ENCODE results near the gene VTN. TPM values are rescaled to one million over a fixed set of nuclear protein-coding genes. Genes with fewer than 3 reads are reported as not detected.
A peak's percentile ranks its signal among the peaks of the same experiment; 100 is the strongest.

The VTN gene
- total RNA-seq, 3 donors from 2014 or later = 0.60 to 1.1 (median 0.94) TPM

DNA sequence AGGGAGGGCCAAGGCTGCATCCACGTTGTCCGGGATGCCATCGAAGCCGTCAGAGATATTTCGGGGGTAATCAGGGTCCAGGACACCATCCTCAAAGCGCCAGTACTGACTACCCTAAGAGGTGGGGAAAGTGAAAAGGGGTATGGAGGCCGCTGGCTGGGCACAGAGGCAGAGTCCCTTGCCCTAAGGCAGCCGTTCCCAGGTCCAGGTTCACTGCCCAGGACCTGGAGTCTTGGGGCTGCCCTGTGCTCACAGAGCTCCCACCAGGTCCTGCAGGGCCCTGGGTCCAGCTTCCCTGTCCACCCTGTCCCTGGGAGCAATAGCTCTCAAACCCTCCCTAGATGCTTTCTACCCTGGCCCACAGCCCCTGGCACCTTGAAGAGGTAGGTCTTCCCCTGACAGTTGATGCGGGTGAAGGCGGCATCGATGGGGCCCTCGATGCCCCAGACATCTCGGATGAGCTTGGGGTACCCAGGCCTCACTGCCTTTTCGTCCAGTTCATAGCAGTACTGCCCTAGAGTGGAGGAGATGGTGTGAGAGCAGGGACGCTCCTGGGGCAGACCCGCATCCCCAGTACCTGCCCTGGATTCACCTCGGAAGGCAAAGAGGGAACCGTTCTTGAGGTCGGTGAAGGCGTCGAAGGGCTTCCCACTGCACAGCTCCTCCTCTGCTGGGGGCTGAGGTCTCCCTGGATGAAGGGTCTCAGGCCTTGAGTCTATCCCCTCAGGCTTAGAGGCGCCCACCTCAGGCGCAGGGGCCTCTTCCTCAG lies 1.0 kb downstream of the VTN start:
- no peaks in the 10 kb centered on the region for H3K36me3 Mint-ChIP-seq (ENCODE audit: insufficient read depth)
- H3K27me3 Mint-ChIP-seq (ENCODE audit: low read depth) = no peaks in the 10 kb centered on the region
- no peak for DNase-seq
- peaks cover 16% of the 10 kb centered on the region for H3K4me1 Mint-ChIP-seq (ENCODE audit: low read depth)
- no peak for ATAC-seq
- H3K4me3 Mint-ChIP-seq = no peak overlapping the region
- no peaks in the 10 kb centered on the region for H3K9me3 Mint-ChIP-seq

DNA sequence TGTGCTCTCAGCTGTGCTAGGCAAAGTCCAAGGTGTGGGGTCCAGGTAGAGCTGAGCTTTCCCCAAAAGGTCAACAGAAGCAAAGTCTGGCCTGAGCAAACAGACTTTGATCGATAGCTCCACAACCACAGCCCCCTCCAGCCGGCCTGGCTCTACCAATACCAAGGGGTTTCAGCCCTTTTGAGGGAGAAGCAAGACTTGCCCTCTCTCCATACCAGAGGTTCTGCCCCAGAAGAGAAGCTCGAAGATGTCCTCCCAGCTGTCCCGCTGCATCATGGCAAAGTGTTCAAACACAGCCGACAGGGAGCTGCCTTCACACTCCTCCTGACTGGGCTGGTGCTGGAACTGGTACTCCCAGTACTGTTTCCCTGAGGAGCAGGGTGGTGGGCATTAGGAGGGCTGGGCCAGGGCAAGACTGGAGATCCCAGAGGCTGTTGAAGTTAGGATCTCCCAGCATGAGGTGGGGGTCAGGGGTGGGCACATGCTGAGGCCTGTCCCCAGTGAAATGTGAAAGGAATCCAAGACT lies 1.7 kb downstream of the VTN start:
- DNase-seq (no peak), ATAC-seq (no peak)
- Mint-ChIP-seq H3K36me3 (ENCODE audit: insufficient read depth) (no peaks in the 10 kb centered on the region), H3K4me3 (no peak overlapping the region), H3K9me3 (no peaks in the 10 kb centered on the region), H3K27me3 (ENCODE audit: low read depth) (no peaks in the 10 kb centered on the region), H3K4me1 (ENCODE audit: low read depth) (peaks cover 13% of the 10 kb centered on the region)

DNA sequence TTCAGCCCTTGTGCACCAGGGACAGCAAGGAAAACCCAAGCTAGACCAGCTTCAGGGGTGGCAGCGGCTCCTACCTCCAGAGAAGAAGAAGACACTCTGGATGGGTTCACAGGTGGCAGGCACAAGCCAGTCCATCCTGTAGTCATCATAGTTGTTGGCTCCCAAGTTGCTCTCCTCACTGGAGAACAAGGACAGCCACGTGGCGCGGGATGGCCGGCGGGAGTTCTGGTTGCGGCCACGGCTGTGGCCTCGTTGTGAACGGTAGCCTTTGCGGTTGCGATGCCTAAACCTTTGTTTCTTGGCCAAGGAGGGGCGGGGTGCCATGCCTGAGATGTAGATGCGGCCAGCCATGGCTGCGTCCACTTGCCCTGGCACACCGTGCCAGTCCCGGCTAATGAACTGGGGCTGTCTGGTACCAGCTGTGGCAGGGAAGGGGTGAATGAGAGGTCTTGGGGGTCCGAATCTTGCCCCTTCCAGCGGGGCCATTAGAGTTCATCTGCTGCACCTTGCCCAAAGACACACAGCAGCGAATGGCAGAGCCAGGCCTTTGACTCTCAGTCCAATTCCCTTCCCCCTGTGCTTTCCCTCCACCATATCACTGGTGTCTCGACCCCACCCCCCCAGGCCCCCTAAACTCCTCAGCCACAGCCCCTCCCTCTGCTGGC lies 2.3 kb downstream of the VTN start:
- no peaks in the 10 kb centered on the region for H3K36me3 Mint-ChIP-seq (ENCODE audit: insufficient read depth)
- H3K9me3 Mint-ChIP-seq = no peaks in the 10 kb centered on the region
- peaks cover 7% of the 10 kb centered on the region for H3K4me1 Mint-ChIP-seq (ENCODE audit: low read depth)
- H3K27me3 Mint-ChIP-seq (ENCODE audit: low read depth) = no peaks in the 10 kb centered on the region
- no peak for ATAC-seq
- DNase-seq = no peak
- no peak overlapping the region for H3K4me3 Mint-ChIP-seq

DNA sequence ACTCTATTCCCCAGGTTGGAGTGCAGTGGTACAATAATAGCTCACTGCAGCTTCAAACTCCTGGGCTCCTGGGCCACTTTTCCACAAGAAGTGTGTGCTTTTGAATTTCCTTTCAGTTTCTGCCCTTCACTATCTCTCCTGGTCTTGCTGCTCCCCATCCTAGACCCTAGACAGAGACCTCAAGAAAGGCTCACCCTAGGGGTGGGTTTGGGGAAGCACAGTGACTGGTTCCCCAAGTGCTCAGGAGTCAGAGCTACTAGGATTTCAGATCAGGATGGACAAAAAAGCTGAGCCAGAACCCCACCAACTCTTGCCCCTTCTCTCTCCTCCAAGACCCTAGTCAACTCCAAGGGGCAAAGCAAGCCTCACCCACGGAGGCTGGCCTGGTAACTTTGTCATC lies 3.5 kb downstream of the VTN start:
- Mint-ChIP-seq H3K4me1 (ENCODE audit: low read depth) (peaks cover 4% of the 10 kb centered on the region), H3K27me3 (ENCODE audit: low read depth) (no peaks in the 10 kb centered on the region), H3K36me3 (ENCODE audit: insufficient read depth) (no peaks in the 10 kb centered on the region), H3K9me3 (no peaks in the 10 kb centered on the region), H3K4me3 (no peak overlapping the region)
- ATAC-seq = no peak
- no peak for DNase-seq

DNA sequence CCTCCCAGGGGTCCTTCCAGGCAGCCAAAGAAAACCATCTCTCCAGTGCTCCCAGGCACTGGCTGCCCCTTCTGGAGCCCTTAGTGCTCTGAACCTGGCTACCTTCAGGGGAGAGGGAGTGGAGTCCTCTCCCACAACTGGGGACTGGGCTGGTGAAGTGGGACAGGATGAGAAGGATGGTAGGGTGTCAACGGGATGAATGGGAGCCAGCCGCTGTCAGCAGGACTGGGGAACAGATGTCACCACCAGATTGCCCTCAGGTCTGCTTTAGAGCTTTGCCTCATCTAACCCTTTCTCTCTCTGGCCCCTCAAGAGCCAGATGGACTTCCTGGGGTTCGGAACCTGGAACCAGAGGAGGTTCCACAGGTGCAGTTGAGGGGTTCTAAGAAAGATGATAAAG lies 4.6 kb downstream of the VTN start:
- DNase-seq (no peak), ATAC-seq (no peak)
- Mint-ChIP-seq H3K4me1 (ENCODE audit: low read depth) (no peaks in the 10 kb centered on the region), H3K36me3 (ENCODE audit: insufficient read depth) (peaks cover 10% of the 10 kb centered on the region), H3K9me3 (no peaks in the 10 kb centered on the region), H3K4me3 (no peak overlapping the region), H3K27me3 (ENCODE audit: low read depth) (no peaks in the 10 kb centered on the region)

DNA sequence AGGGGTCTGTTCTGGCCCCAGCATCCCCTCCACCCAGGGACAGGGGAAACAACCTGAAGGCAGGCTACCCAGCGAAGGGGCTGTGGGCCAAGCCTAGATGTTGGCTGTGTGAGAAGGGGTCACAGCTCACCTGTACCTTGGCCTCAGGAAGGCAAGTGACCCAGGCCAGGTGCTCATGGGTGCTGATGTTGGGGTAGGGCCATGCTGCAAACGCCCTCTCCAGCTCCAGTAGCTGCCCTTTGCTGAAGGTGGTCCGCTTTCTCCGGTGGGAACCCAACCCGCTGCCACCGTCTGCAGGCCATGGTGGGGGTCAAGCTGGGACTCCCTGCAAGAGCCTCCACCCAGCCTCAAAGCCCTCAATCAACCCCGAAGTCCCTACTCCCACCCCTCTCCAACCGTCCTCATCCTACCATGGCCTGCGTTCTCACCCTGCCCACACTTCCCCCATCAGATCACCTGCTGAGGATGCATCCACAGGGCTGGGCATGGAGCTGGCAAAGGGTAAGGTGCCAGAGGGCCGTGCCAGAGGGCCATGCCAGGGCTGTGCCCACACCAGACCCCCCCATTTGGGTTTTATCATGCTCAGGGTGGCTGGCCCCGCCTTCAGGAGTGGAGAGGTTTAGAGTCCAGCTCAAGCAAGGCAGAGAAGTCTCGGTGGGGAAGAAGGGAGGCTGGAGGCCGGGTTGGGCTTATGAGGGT lies 5.3 kb downstream of the VTN start, which contains the start of gene SEBOX:
SEBOX (minus strand) TSS at position 535 of the 699 bp plus-strand sequence; CDS start at position 487, 48 bp downstream.
- H3K9me3 Mint-ChIP-seq = no peaks in the 10 kb centered on the region
- H3K4me1 Mint-ChIP-seq (ENCODE audit: low read depth) = no peaks in the 10 kb centered on the region
- H3K4me3 Mint-ChIP-seq = no peak within 1 kb of the TSS
- no peaks in the 10 kb centered on the region for H3K27me3 Mint-ChIP-seq (ENCODE audit: low read depth)
- no peak for ATAC-seq
- peaks cover 12% of the 10 kb centered on the region for H3K36me3 Mint-ChIP-seq (ENCODE audit: insufficient read depth)
- no peak for DNase-seq

DNA sequence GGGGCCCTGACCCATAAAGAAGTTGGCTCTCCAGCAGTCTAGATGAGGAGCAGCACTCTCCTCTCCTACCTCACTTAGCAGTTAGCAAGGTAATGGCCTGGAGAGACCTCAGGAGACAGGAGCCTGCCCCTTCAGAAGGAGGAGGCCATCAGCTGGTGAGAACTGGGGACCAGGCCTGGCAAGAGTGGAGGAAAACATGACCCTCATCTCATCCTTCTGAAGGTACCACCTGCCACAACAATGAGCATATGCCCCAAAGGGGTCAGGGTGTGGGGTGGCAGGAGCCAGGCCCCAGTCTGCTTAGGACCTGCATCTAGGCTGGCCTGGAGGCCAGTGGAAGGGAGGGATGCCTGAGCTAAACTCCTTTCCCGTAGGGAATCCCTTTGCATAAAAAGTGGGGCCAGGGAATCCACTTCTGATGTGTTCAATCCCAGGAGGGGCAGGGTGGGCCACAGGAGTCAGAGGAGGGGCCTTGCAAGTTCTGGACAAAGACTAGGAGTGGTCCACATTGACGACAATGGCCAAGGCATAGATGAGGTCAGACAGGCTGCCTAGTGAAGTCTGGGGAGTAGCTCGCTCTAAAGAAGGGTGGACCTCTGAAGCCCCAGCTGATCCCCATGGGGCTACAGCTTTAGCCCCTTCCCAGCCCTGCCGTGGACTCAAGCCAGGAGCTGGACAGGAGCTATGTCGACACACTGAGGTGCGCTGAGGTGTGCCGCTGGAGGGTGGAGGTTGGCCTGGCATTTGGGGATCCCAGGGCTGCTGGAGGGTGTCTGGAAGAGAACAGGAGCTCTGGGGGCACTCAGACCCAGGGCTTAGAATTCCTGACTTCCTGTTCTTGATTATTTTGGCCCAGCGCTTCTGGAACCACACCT lies 6.1 kb downstream of the VTN start:
- H3K4me3 Mint-ChIP-seq = no peak overlapping the region
- peaks cover 12% of the 10 kb centered on the region for H3K36me3 Mint-ChIP-seq (ENCODE audit: insufficient read depth)
- H3K4me1 Mint-ChIP-seq (ENCODE audit: low read depth) = peaks cover 3% of the 10 kb centered on the region
- DNase-seq (no peak), ATAC-seq (no peak)
- no peaks in the 10 kb centered on the region for H3K27me3 Mint-ChIP-seq (ENCODE audit: low read depth)
- no peaks in the 10 kb centered on the region for H3K9me3 Mint-ChIP-seq

DNA sequence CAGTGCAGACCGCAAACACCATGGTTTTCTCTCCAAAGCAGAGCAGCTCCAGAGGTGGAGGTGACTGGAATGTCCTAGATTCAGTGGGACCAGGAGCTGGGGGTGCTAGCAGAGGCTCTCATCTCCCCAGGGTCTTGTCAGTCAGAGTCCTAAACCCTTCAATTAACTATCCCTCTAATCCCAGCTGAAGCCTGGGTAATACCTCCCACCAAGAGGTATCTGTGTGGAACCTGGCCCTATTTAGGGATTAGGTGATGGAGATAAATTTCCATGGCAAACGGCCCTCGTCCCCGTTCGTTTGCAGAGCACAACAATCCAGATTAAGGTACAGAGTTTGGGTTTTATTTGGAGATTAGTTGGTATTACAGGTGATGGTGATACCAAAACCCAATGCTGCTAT lies 6.9 kb downstream of the VTN start:
- no peak for ATAC-seq

DNA sequence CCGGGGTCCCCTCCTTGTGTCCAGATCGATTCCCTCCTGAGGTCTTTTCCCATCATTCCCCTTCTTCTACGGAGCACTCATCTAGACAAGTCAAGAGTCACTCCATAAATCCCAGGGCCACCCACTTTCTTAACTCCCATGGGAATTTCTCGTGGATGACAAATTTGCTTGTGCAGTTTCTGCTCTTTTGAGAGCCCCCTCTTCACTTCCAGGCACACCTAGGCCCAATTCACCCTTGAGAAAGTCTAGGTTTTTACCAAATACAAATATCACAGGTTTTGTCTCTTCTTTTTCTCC lies 12.3 kb downstream of the VTN start:
- H3K27me3 Mint-ChIP-seq (ENCODE audit: low read depth) = no peaks in the 10 kb centered on the region
- DNase-seq = no peak
- H3K4me1 Mint-ChIP-seq (ENCODE audit: low read depth) = peaks cover 30% of the 10 kb centered on the region
- H3K9me3 Mint-ChIP-seq = no peaks in the 10 kb centered on the region
- H3K4me3 Mint-ChIP-seq = peak overlapping the region; percentile 96
- peaks cover 30% of the 10 kb centered on the region for H3K36me3 Mint-ChIP-seq (ENCODE audit: insufficient read depth)
- ATAC-seq = no peak

More for the DNA sequence above, 6.9 kb downstream of the VTN start:
- DNase-seq = no peak
- H3K4me1 Mint-ChIP-seq (ENCODE audit: low read depth) = peaks cover 6% of the 10 kb centered on the region
- peaks cover 12% of the 10 kb centered on the region for H3K36me3 Mint-ChIP-seq (ENCODE audit: insufficient read depth)
- no peaks in the 10 kb centered on the region for H3K9me3 Mint-ChIP-seq
- H3K4me3 Mint-ChIP-seq = no peak overlapping the region
- no peaks in the 10 kb centered on the region for H3K27me3 Mint-ChIP-seq (ENCODE audit: low read depth)

DNA sequence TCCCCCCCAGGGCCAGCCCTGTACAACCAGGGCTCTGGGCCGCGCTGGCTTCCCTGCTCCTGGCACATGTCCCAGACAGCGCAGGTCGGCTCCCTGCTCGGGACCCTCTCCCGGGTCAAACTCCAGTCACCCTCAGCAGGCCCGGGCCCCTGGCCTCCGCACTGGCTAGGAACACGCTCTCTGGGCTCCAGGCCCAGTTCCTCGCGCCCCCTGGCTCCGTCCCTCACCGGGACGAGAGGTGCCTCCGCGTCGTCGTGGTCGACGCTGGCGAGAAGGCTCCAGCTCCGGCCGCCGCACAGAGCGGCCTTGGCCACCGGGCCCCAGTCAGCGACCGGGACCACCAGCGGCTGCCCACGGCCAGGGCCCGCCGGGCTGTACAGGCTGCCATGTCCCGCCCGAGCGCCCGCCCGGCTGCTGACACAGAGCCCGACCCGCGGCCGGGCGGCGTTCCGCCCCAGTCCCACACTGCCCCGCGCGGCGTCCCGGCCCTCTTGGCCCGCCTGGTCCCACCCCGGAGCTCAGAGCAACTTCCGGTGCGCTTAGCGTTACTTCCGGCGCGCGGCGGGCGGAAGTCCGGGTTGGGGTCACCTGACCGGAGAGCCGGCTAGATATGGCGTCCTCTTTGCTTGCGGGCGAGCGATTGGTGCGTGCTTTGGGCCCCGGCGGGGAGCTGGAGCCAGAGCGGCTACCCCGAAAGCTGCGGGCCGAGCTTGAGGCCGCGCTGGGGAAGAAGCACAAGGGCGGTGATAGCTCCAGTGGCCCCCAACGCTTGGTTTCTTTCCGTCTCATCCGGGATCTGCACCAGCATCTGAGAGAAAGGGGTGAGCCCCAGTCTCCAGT lies 12.8 kb downstream of the VTN start, which contains the start of gene POLDIP2:
POLDIP2 (minus strand) TSS at position 467 of the 840 bp plus-strand sequence; CDS start at position 388, 79 bp downstream.
- no peaks in the 10 kb centered on the region for H3K9me3 Mint-ChIP-seq
- H3K27me3 Mint-ChIP-seq (ENCODE audit: low read depth) = no peaks in the 10 kb centered on the region
- ATAC-seq (peak; percentile 99), DNase-seq (peak; percentile 94)
- H3K4me1 Mint-ChIP-seq (ENCODE audit: low read depth) = peaks cover 30% of the 10 kb centered on the region
- peaks cover 30% of the 10 kb centered on the region for H3K36me3 Mint-ChIP-seq (ENCODE audit: insufficient read depth)
- peak within 1 kb of the TSS; percentile 96 for H3K4me3 Mint-ChIP-seq

DNA sequence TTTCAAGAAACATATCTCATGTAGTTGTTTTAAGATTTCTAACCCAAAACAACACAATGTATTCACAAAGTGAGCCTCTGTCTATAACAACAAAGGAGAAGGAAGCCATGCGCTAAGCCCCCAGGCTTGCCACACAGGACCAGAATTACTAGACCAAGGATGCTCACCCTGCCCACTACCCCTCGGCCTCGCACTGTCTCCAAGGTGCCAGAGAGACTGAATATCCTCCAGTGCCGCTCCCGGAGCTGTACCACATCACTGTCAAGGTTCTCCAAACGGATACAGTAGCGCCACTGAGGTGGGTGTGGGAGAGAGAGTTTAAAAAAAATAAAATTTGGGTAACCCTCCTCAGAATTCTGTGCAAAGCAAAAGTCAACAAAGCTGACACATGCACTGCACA lies 19.8 kb downstream of the VTN start:
- DNase-seq = no peak

DNA sequence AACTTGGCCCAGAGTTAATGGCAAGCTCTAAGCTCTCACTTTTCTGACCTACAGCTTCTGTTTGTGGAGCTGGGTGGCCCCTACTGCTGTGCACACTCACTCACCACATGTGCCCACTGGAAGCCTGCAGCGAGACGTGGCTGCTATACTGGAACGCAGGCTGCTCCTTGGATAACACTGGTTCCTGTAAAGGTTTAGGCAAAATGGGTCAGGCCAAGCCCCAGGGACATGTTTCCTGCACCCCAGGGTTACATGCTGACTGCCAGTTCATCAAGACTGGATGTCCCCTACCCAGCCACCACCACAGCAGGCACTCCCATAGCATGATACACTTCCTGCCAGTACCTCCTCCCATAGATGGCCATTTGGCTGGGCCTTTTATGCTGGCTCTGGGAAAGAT lies 21.1 kb downstream of the VTN start:
- Mint-ChIP-seq H3K9me3 (no peaks in the 10 kb centered on the region), H3K4me1 (ENCODE audit: low read depth) (no peaks in the 10 kb centered on the region), H3K4me3 (no peak overlapping the region), H3K36me3 (ENCODE audit: insufficient read depth) (peaks cover 42% of the 10 kb centered on the region), H3K27me3 (ENCODE audit: low read depth) (no peaks in the 10 kb centered on the region)
- ATAC-seq (no peak), DNase-seq (no peak)

More for the DNA sequence above, 19.8 kb downstream of the VTN start:
- Mint-ChIP-seq H3K36me3 (ENCODE audit: insufficient read depth) (peaks cover 45% of the 10 kb centered on the region), H3K4me3 (no peak overlapping the region), H3K27me3 (ENCODE audit: low read depth) (no peaks in the 10 kb centered on the region), H3K9me3 (no peaks in the 10 kb centered on the region), H3K4me1 (ENCODE audit: low read depth) (peaks cover 5% of the 10 kb centered on the region)
- ATAC-seq = no peak

DNA sequence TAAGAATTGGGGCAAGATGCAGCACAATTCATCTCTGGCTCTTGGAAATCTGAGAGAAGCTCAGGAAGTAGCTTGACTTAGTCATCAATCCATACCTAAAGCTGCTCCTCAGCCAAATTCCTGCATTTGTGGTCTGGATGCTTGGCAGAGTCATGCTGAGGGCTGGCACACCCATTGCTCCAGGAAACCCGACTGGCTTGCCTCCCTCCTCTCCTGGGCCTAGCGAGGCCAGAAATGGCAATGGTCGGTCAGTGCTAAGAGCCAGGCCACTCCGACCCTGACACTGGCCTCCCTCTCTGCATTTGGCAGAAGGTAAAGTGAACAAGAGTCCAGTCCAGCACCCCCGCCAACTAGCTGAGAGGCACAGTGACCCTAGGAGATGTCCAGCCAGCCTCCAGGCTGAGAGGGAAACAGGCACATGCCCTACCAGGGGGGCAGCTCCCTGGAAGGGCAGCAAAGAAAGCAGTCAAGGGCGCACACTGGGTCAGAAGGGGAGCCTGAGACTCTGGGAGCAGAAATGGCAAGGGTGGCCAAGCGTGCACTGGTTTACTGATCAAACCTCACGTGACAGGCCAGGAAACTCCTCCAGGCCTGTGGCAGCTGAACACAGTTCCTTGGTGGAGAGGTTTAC lies 22.7 kb downstream of the VTN start:
- ATAC-seq (no peak), DNase-seq (no peak)
- H3K9me3 Mint-ChIP-seq = no peaks in the 10 kb centered on the region
- H3K27me3 Mint-ChIP-seq (ENCODE audit: low read depth) = no peaks in the 10 kb centered on the region
- no peaks in the 10 kb centered on the region for H3K4me1 Mint-ChIP-seq (ENCODE audit: low read depth)
- H3K36me3 Mint-ChIP-seq (ENCODE audit: insufficient read depth) = peaks cover 43% of the 10 kb centered on the region
- H3K4me3 Mint-ChIP-seq = no peak overlapping the region

Measured in activated T-cell treated with anti-CD3 and anti-CD28 coated beads, Interleukin-2, amount 50 U/mL, for 4 hours (primary cell).